IMR-90 (cell line): ENCODE data around the gene C10orf105. TPM values are rescaled to one million over a fixed set of nuclear protein-coding genes. Genes with fewer than 3 reads are reported as not detected.
A peak's percentile ranks its signal among the peaks of the same experiment; 100 is the strongest.

Experiments used
- ATAC-seq: fragments of 200-7000 bp; cut with Tn5 transposase; 2 replicates; pipeline ENCODE4 v1.9.1; 2020; ENCODE audit warnings: low read depth, mild to moderate bottlenecking, moderate library complexity
- BruUV-seq: library from RNA; stranded (reverse); fragments of 400-500 nt; replicated peaks from 2 replicates; lab custom pipeline; 2021; lab: Mats Ljungman, UMichigan
- CTCF ChIA-PET: fragments of 300-600 bp; formaldehyde crosslinking; extraction: SDS; loops from one replicate; lab custom pipeline; 2021; ENCODE audit warnings: antibody characterized with exemption; lab: Yijun Ruan, JAX
- POLR2A ChIA-PET: fragments of 300-600 bp; sonication (Branson Sonifier 250); formaldehyde crosslinking; loops from one replicate; lab custom pipeline; 2022; ENCODE audit warnings: antibody characterized with exemption; ENCODE audit not compliant: unreplicated experiment; lab: Charles Lee
- DNase-seq: peaks from one replicate; pipeline ENCODE4 v3.0.0; 2013
- H2AFZ ChIP-seq: replicated peaks from 2 replicates; pipeline ENCODE3; 2013; ENCODE audit warnings: low read length, mild to moderate bottlenecking; ENCODE audit not compliant: poor library complexity
- H2AK5ac ChIP-seq: 2 replicates; pipeline ENCODE4 v1.6.1; 2013; ENCODE audit warnings: low read depth, low read length, inconsistent platforms
- H2AK9ac ChIP-seq: replicated peaks from 2 replicates; pipeline ENCODE3; 2013; ENCODE audit warnings: mild to moderate bottlenecking, low read depth, low read length, moderate library complexity; ENCODE audit not compliant: poor library complexity
- H2BK120ac ChIP-seq: 2 replicates; pipeline ENCODE4 v1.6.1; 2013; ENCODE audit warnings: low read depth, low read length, inconsistent platforms
- H2BK15ac ChIP-seq: 3 replicates; pipeline ENCODE4 v1.6.1; 2013; ENCODE audit warnings: low read depth, low read length, inconsistent platforms
- H2BK20ac ChIP-seq: 2 replicates; pipeline ENCODE4 v1.6.1; 2013; ENCODE audit warnings: low read depth, mild to moderate bottlenecking, inconsistent platforms, low read length, moderate library complexity
- H2BK5ac ChIP-seq: 2 replicates; pipeline ENCODE4 v1.6.1; 2013; ENCODE audit warnings: mild to moderate bottlenecking, low read depth, low read length, inconsistent platforms; ENCODE audit not compliant: poor library complexity, severe bottlenecking
- H3K14ac ChIP-seq: replicated peaks from 2 replicates; pipeline ENCODE4 v1.6.1; 2013; ENCODE audit warnings: low read depth, low read length, inconsistent platforms
- H3K18ac ChIP-seq: 2 replicates; pipeline ENCODE4 v1.6.1; 2013; ENCODE audit warnings: low read depth, low read length, control low read depth
- H3K23ac ChIP-seq: 2 replicates; pipeline ENCODE4 v1.6.1; 2013; ENCODE audit warnings: low read depth, low read length, inconsistent platforms
- H3K27ac ChIP-seq: 2 replicates; pipeline ENCODE4 v1.5.1; 2013; ENCODE audit warnings: mild to moderate bottlenecking, control low read depth, low read length; ENCODE audit not compliant: insufficient read depth
- H3K27me3 ChIP-seq: 2 replicates; pipeline ENCODE4 v1.6.1; 2013; ENCODE audit warnings: low read length; ENCODE audit not compliant: control insufficient read depth, insufficient read depth
- H3K36me3 ChIP-seq: 2 replicates; pipeline ENCODE4 v1.6.1; 2013; ENCODE audit warnings: low read length, mixed read lengths; ENCODE audit not compliant: control insufficient read depth, insufficient read depth
- H3K4ac ChIP-seq: 2 replicates; pipeline ENCODE4 v1.6.1; 2013; ENCODE audit warnings: low read depth, low read length, inconsistent platforms
- H3K4me1 ChIP-seq: 2 replicates; pipeline ENCODE4 v1.6.1; 2013; ENCODE audit warnings: low read length, mixed read lengths; ENCODE audit not compliant: control insufficient read depth, insufficient read depth
- H3K4me2 ChIP-seq: 2 replicates; pipeline ENCODE4 v1.6.1; 2013; ENCODE audit warnings: low read depth, mild to moderate bottlenecking, control low read depth, low read length, moderate library complexity
- H3K4me3 ChIP-seq: 2 replicates; pipeline ENCODE4 v1.5.1; 2013; ENCODE audit warnings: low read depth, mild to moderate bottlenecking, control low read depth, low read length, moderate library complexity; ENCODE audit not compliant: insufficient read depth
- H3K56ac ChIP-seq: 2 replicates; pipeline ENCODE4 v1.6.1; 2013; ENCODE audit warnings: low read length, inconsistent platforms; ENCODE audit not compliant: insufficient read depth; ENCODE audit errors: extremely low read depth
- H3K79me1 ChIP-seq, 2 experiments: 2 replicates each; pipeline ENCODE4 v1.6.1; 2013; ENCODE audit warnings: low read length in 2 of 2, inconsistent platforms in 1 of 2, low read depth in 1 of 2
- H3K9ac ChIP-seq: 2 replicates; pipeline ENCODE4 v1.6.1; 2013; ENCODE audit warnings: low read depth, low read length, control low read depth
- H3K9me1 ChIP-seq: 2 replicates; pipeline ENCODE4 v1.6.1; 2013; ENCODE audit warnings: low read length, inconsistent platforms; ENCODE audit not compliant: insufficient read depth
- H3K9me3 ChIP-seq: 2 replicates; pipeline ENCODE4 v1.6.1; 2013; ENCODE audit warnings: low read length; ENCODE audit not compliant: control insufficient read depth, insufficient read depth
- H4K20me1 ChIP-seq: 2 replicates; pipeline ENCODE4 v1.6.1; 2013; ENCODE audit warnings: low read length, inconsistent platforms; ENCODE audit not compliant: insufficient read depth
- H4K5ac ChIP-seq: 2 replicates; pipeline ENCODE4 v1.6.1; 2013; ENCODE audit warnings: mild to moderate bottlenecking, low read depth, low read length, control low read depth
- H4K8ac ChIP-seq, 2 experiments: 2 replicates each; pipeline ENCODE4 v1.6.1; 2013; ENCODE audit warnings: low read depth in 2 of 2, low read length in 2 of 2, control low read depth in 1 of 2, inconsistent platforms in 1 of 2
- H4K91ac ChIP-seq: 2 replicates; pipeline ENCODE4 v1.6.1; 2013; ENCODE audit warnings: low read depth, low read length, inconsistent platforms; ENCODE audit not compliant: insufficient read depth
- CEBPB ChIP-seq: IDR thresholded peaks from 2 replicates; pipeline ENCODE4 v1.6.1; 2012; ENCODE audit warnings: low read depth, low read length, improper control_type of control experiment
- RFX5 ChIP-seq: IDR thresholded peaks from 2 replicates; pipeline ENCODE4 v1.8.0; 2012; ENCODE audit warnings: low read depth, mild to moderate bottlenecking, low read length, moderate library complexity
- WGBS, 2 experiments: methylation state at CpG; one replicate each; pipeline versions ENCODE4 v1.1.5 to v1.1.7; 2013; ENCODE audit warnings: missing lambda C conversion rate in 2 of 2; ENCODE audit not compliant: insufficient read length in 1 of 2; ENCODE audit errors: extremely low coverage in 2 of 2; 5-methylcytosine and 5-hydroxymethylcytosine counted together
- dilution Hi-C: fragments of 300-500 bp; cut with HindIII; formaldehyde crosslinking; loops from one replicate; pipeline ENCODE4 v1.14.3; 2018; ENCODE audit warnings: low sequenced_read_pairs; ENCODE audit not compliant: unreplicated experiment
- in situ Hi-C: fragments of 300-500 bp; cut with MboI; formaldehyde crosslinking; loops from 3 replicates; pipeline ENCODE4 v1.14.3; 2019; ENCODE audit warnings: low sequenced_read_pairs, inconsistent platforms, mixed read lengths
- intact Hi-C: fragments of 100-400 bp; cut with micrococcal nuclease; formaldehyde crosslinking; loops from 2 replicates; pipeline ENCODE4 v1.10.0; 2022
- polyA plus RNA-seq, 3 experiments: library from polyadenylated mRNA; depleted of rRNA; stranded (reverse); fragments of >200 nt; gene quantifications; 2 replicates each; pipeline ENCODE4 v1.2.3, GENCODE V29; 2012; ENCODE audit warnings: low replicate concordance in 1 of 3
- total RNA-seq: library from RNA; depleted of rRNA; stranded (reverse); fragments of >200 nt; gene quantifications from 2 replicates; pipeline ENCODE4 v1.2.3, GENCODE V29; 2012

Gene C10orf105
- total and polyA plus RNA-seq, 2 of the 4 experiments (the other 2 are of a cell fraction): under 0.01 TPM; not detected in 1

- Histone ChIP-seq H2BK120ac (no peak overlapping the region), H3K27ac (no peak overlapping the region), H3K9me1 (peaks cover 14% of the 10 kb centered on the region; the same call in 1 of the 2 replicates), H2BK15ac (no peak overlapping the region), H3K4me2 (no peak overlapping the region), H3K4me3 (no peak overlapping the region), H3K4me1 (peaks cover 10% of the 10 kb centered on the region; the same call in 1 of the 2 replicates), H3K27me3 (peaks cover 3% of the 10 kb centered on the region), H2AK5ac (no peak overlapping the region), H4K8ac (no peak overlapping the region), H4K5ac (no peak overlapping the region), H4K91ac (no peak overlapping the region), H2BK5ac (no peak overlapping the region), H3K4ac (no peak overlapping the region), H3K18ac (no peak overlapping the region), H3K56ac (no peak overlapping the region), H2AK9ac (no peak overlapping the region), H3K23ac (no peak overlapping the region), H4K20me1 (no peaks in the 10 kb centered on the region), H2BK20ac (no peak overlapping the region), H2AFZ (no peak overlapping the region), H3K14ac (no peak overlapping the region), H3K9me3 (no peaks in the 10 kb centered on the region), H3K9ac (no peak overlapping the region), H3K36me3 (peaks cover 10% of the 10 kb centered on the region; the same call in 1 of the 2 replicates), H3K79me1 (no peaks in the 10 kb centered on the region)
- intact Hi-C loops (no loop called here), dilution Hi-C loops (no loop called here), in situ Hi-C loops (no loop called here)
- peak; percentile 69 for TF ChIP-seq CEBPB
- no peak for TF ChIP-seq RFX5
- no peak for ATAC-seq
- BruUV-seq: no TSS peak
- CTCF ChIA-PET: no interaction called here
- POLR2A ChIA-PET: no interaction called here
- no CpG with 5 or more reads among the region's 3 CpGs for WGBS, 2 experiments
- no peak for DNase-seq
These were observed 35.0 kb upstream of the C10orf105 start for GRCh38 chr10:71754562-71754961.
